IMR-90 (cell line): ENCODE results near the gene TIMM44.

Experiments used
- CEBPB ChIP-seq: IDR thresholded peaks from 2 replicates; pipeline ENCODE4 v1.6.1; 2012; ENCODE audit warnings: low read depth, low read length, improper control_type of control experiment
- CHD1 ChIP-seq: IDR thresholded peaks from 2 replicates; pipeline ENCODE4 v1.6.1; 2012; ENCODE audit warnings: low read depth, low read length, improper control_type of control experiment
- POLR2A ChIP-seq: IDR thresholded peaks from 2 replicates; pipeline ENCODE4 v1.6.1; 2012; ENCODE audit warnings: mild to moderate bottlenecking, low read depth, low read length
- RAD21 ChIP-seq: IDR thresholded peaks from 2 replicates; pipeline ENCODE4 v1.6.1; 2012; ENCODE audit warnings: low read length, improper control_type of control experiment
- RFX5 ChIP-seq: IDR thresholded peaks from 2 replicates; pipeline ENCODE4 v1.8.0; 2012; ENCODE audit warnings: low read depth, mild to moderate bottlenecking, low read length, moderate library complexity
- TF ChIP-seq, protein P1 (sequence below): conservative IDR thresholded peaks from 2 replicates; pipeline ENCODE4 v1.5.1; 2012; ENCODE audit warnings: mild to moderate bottlenecking, low read depth, low read length, improper control_type of control experiment
- TF ChIP-seq, protein P2 (sequence below): fragments of 150-350 bp; IDR thresholded peaks from 2 replicates; pipeline ENCODE4 v1.6.1; 2017; ENCODE audit warnings: mild to moderate bottlenecking, antibody characterized with exemption, low read length, low read depth
- TF ChIP-seq, protein P3 (sequence below): fragments of 150-350 bp; IDR thresholded peaks from 2 replicates; pipeline ENCODE4 v1.6.1; 2016; ENCODE audit warnings: low read depth, mild to moderate bottlenecking, low read length, moderate library complexity, borderline replicate concordance

DNA sequence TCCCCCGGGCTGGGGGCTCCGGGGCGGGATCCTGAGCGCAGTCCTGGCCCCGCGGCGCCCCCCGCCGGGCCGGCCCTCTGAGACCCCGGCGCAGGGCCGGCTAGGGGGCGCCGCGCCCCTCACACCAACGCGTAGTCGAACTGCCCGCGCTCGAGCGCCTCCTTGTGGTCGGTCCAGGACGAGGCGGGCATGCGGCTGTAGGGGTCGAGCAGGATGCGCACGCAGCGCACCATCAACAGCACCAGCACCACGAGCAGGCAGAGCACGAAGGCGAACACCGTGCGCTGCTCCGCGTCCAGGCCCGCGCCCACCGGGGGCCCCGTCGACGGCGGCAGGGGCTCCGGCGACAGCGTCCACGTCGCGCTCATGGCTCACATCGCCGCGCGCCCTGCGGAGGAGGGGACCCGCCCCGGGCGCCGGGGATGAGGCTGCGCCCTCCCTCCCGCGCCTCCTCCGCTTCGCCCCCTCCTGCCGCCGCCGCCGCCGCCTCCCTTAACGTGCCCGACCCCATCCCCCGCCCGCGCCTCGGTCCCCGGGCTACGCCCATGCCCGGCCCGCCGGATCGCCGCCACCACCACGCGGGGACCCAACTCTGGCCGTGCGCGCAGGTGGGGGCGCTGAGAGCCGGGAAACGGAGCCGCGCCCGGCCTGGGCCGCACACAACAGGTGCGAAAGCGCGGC, 18.2 kb downstream of the TIMM44 start:
- TF ChIP-seq, protein P1, sequence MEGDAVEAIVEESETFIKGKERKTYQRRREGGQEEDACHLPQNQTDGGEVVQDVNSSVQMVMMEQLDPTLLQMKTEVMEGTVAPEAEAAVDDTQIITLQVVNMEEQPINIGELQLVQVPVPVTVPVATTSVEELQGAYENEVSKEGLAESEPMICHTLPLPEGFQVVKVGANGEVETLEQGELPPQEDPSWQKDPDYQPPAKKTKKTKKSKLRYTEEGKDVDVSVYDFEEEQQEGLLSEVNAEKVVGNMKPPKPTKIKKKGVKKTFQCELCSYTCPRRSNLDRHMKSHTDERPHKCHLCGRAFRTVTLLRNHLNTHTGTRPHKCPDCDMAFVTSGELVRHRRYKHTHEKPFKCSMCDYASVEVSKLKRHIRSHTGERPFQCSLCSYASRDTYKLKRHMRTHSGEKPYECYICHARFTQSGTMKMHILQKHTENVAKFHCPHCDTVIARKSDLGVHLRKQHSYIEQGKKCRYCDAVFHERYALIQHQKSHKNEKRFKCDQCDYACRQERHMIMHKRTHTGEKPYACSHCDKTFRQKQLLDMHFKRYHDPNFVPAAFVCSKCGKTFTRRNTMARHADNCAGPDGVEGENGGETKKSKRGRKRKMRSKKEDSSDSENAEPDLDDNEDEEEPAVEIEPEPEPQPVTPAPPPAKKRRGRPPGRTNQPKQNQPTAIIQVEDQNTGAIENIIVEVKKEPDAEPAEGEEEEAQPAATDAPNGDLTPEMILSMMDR = peak; percentile 93
- TF ChIP-seq, protein P2, sequence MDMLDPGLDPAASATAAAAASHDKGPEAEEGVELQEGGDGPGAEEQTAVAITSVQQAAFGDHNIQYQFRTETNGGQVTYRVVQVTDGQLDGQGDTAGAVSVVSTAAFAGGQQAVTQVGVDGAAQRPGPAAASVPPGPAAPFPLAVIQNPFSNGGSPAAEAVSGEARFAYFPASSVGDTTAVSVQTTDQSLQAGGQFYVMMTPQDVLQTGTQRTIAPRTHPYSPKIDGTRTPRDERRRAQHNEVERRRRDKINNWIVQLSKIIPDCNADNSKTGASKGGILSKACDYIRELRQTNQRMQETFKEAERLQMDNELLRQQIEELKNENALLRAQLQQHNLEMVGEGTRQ = no peak; the same call in 1 of the 2 replicates
- TF ChIP-seq, protein P3, sequence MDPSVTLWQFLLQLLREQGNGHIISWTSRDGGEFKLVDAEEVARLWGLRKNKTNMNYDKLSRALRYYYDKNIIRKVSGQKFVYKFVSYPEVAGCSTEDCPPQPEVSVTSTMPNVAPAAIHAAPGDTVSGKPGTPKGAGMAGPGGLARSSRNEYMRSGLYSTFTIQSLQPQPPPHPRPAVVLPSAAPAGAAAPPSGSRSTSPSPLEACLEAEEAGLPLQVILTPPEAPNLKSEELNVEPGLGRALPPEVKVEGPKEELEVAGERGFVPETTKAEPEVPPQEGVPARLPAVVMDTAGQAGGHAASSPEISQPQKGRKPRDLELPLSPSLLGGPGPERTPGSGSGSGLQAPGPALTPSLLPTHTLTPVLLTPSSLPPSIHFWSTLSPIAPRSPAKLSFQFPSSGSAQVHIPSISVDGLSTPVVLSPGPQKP = no peak
- TF ChIP-seq RAD21 = peak; percentile 59
- TF ChIP-seq RFX5 = no peak
- no peak for TF ChIP-seq POLR2A
- no peak for TF ChIP-seq CEBPB
- TF ChIP-seq CHD1 = no peak
